PFSK-1 (cell line): ENCODE results near the gene MED15.

ENCODE experiments used
- POLR2AphosphoS5 ChIP-seq: IDR thresholded peaks from 2 replicates; pipeline ENCODE4 v1.6.1; 2012; ENCODE audit warnings: low read depth, mild to moderate bottlenecking, control low read depth, low read length, moderate library complexity
- TF ChIP-seq, protein P1 (sequence below), 2 experiments: IDR thresholded peaks; 2 replicates each; pipeline versions ENCODE4 v1.6.1 to v1.8.0; 2011 to 2012; ENCODE audit warnings: low read depth in 2 of 2, low read length in 2 of 2, control low read depth in 1 of 2, inconsistent platforms in 1 of 2, mild to moderate bottlenecking in 1 of 2, moderate library complexity in 1 of 2; ENCODE audit not compliant: insufficient read depth in 1 of 2

- TF ChIP-seq POLR2AphosphoS5: no peak
- TF ChIP-seq, protein P1, sequence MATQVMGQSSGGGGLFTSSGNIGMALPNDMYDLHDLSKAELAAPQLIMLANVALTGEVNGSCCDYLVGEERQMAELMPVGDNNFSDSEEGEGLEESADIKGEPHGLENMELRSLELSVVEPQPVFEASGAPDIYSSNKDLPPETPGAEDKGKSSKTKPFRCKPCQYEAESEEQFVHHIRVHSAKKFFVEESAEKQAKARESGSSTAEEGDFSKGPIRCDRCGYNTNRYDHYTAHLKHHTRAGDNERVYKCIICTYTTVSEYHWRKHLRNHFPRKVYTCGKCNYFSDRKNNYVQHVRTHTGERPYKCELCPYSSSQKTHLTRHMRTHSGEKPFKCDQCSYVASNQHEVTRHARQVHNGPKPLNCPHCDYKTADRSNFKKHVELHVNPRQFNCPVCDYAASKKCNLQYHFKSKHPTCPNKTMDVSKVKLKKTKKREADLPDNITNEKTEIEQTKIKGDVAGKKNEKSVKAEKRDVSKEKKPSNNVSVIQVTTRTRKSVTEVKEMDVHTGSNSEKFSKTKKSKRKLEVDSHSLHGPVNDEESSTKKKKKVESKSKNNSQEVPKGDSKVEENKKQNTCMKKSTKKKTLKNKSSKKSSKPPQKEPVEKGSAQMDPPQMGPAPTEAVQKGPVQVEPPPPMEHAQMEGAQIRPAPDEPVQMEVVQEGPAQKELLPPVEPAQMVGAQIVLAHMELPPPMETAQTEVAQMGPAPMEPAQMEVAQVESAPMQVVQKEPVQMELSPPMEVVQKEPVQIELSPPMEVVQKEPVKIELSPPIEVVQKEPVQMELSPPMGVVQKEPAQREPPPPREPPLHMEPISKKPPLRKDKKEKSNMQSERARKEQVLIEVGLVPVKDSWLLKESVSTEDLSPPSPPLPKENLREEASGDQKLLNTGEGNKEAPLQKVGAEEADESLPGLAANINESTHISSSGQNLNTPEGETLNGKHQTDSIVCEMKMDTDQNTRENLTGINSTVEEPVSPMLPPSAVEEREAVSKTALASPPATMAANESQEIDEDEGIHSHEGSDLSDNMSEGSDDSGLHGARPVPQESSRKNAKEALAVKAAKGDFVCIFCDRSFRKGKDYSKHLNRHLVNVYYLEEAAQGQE (IDR thresholded peaks at IDR 0.05; ENCODE audit: insufficient read depth in 1 of 2, low read depth in 2 of 2, low read length in 2 of 2): no peak
Measured at GRCh38 chr22:20509344-20510047, 2.1 kb downstream of the MED15 start.
